PC-3 (cell line): ENCODE data around the gene TMEM232. TPM values are rescaled to one million over a fixed set of nuclear protein-coding genes. Genes with fewer than 3 reads are reported as not detected.

ENCODE experiments used
- ATAC-seq: fragments of 200-7000 bp; cut with Tn5 transposase; 2 replicates; pipeline ENCODE4 v1.9.1; 2020; ENCODE audit warnings: mild to moderate bottlenecking, moderate library complexity
- BruUV-seq: library from RNA; stranded (reverse); fragments of 400-500 nt; replicated peaks from 2 replicates; lab custom pipeline; 2021; lab: Mats Ljungman, UMichigan
- CTCF ChIA-PET: fragments of 300-600 bp; sonication (Branson Sonifier 250); formaldehyde crosslinking; loops from one replicate; lab custom pipeline; 2022; ENCODE audit warnings: antibody characterized with exemption; lab: Charles Lee
- POLR2A ChIA-PET: fragments of 300-600 bp; sonication (Branson Sonifier 250); formaldehyde crosslinking; loops from one replicate; lab custom pipeline; 2022; ENCODE audit warnings: antibody characterized with exemption; ENCODE audit not compliant: unreplicated experiment; lab: Charles Lee
- DNase-seq: peaks from one replicate; pipeline ENCODE4 v3.0.0-alpha.2; 2015
- H2AFZ ChIP-seq: fragments of 300-600 bp; sonication (generic); 2 replicates; pipeline ENCODE4 v1.6.0; 2016; ENCODE audit warnings: antibody characterized with exemption, low read length
- H3F3A ChIP-seq: fragments of 300-600 bp; sonication (generic); one replicate; pipeline ENCODE4 v1.6.0; 2017; ENCODE audit warnings: antibody characterized with exemption, low read length, control low read depth, mild to moderate bottlenecking; ENCODE audit not compliant: unreplicated experiment
- H3K27ac ChIP-seq: fragments of 300-600 bp; sonication (generic); 2 replicates; pipeline ENCODE4 v1.5.1; 2016; ENCODE audit warnings: mild to moderate bottlenecking, low read length
- H3K27me3 ChIP-seq: fragments of 300-600 bp; sonication (generic); 2 replicates; pipeline ENCODE4 v1.6.1; 2016; ENCODE audit warnings: low read length, mixed read lengths
- H3K36me3 ChIP-seq: fragments of 300-600 bp; sonication (generic); 2 replicates; pipeline ENCODE4 v1.6.1; 2016; ENCODE audit warnings: low read depth, mixed run types, low read length, mixed read lengths
- H3K4me1 ChIP-seq: fragments of 300-600 bp; sonication (generic); 2 replicates; pipeline ENCODE4 v1.5.1; 2016; ENCODE audit warnings: low read length; ENCODE audit not compliant: insufficient read depth
- H3K4me2 ChIP-seq: fragments of 300-600 bp; sonication (generic); 2 replicates; pipeline ENCODE4 v1.6.0; 2016; ENCODE audit warnings: low read length
- H3K4me3 ChIP-seq: fragments of 300-600 bp; sonication (generic); 2 replicates; pipeline ENCODE4 v1.5.1; 2016; ENCODE audit warnings: mild to moderate bottlenecking, low read length, mixed read lengths
- H3K79me2 ChIP-seq: fragments of 300-600 bp; sonication (generic); 2 replicates; pipeline ENCODE4 v1.6.1; 2017; ENCODE audit warnings: low read length, mixed read lengths
- H3K9ac ChIP-seq: fragments of 300-600 bp; sonication (generic); 2 replicates; pipeline ENCODE4 v1.6.0; 2016; ENCODE audit warnings: mild to moderate bottlenecking, low read length
- H3K9me2 ChIP-seq: fragments of 300-600 bp; sonication (generic); replicated peaks from 2 replicates; pipeline ENCODE4 v1.6.1; 2016; ENCODE audit warnings: mixed run types, low read length, mixed read lengths
- H3K9me3 ChIP-seq: fragments of 300-600 bp; sonication (generic); 2 replicates; pipeline ENCODE4 v1.6.1; 2016; ENCODE audit warnings: low read length, mixed read lengths
- H4K20me1 ChIP-seq: fragments of 300-600 bp; sonication (generic); 2 replicates; pipeline ENCODE4 v1.6.1; 2016; ENCODE audit warnings: low read length, mixed read lengths
- CTCF ChIP-seq: fragments of 300-600 bp; sonication (generic); conservative IDR thresholded peaks from 2 replicates; pipeline ENCODE4 v1.5.1; 2017; ENCODE audit warnings: antibody characterized with exemption, low read depth, mild to moderate bottlenecking, low read length
- EZH2 ChIP-seq: fragments of 300-600 bp; sonication (generic); IDR thresholded peaks from one replicate; pipeline ENCODE4 v1.6.1; 2017; ENCODE audit warnings: antibody characterized with exemption, mild to moderate bottlenecking, low read length; ENCODE audit not compliant: unreplicated experiment
- EZH2phosphoT487 ChIP-seq: fragments of 300-600 bp; sonication (generic); IDR thresholded peaks from 2 replicates; pipeline ENCODE4 v1.6.1; 2018; ENCODE audit warnings: mild to moderate bottlenecking, antibody characterized with exemption, low read length, borderline replicate concordance
- intact Hi-C: fragments of 100-400 bp; cut with micrococcal nuclease; formaldehyde crosslinking; loops from 2 replicates; pipeline ENCODE4 v1.9.0; 2023
- total RNA-seq: library from RNA; depleted of rRNA; stranded (reverse); fragments of >200 nt; gene quantifications from 2 replicates; pipeline ENCODE4 v1.2.3, GENCODE V29; 2014

Gene TMEM232
- total RNA-seq, 1 experiment from 2014 or later = 1.4 TPM

- H3K4me3 ChIP-seq = no peak overlapping the region
- H3K36me3 ChIP-seq = no peaks in the 10 kb centered on the region
- H4K20me1 ChIP-seq = 0 out of 2 replicates have a peak, but pooled peaks cover 4% of the 10 kb centered on the region
- intact Hi-C loops = no loop called here
- H3K27me3 ChIP-seq = no peaks in the 10 kb centered on the region
- H2AFZ ChIP-seq = no peak overlapping the region
- no peaks in the 10 kb centered on the region for H3K79me2 ChIP-seq
- CTCF ChIA-PET = no interaction called here
- no peak overlapping the region for H3K9ac ChIP-seq
- H3K4me1 ChIP-seq = no peaks in the 10 kb centered on the region
- H3K9me3 ChIP-seq = no peaks in the 10 kb centered on the region
- no peak overlapping the region for H3K27ac ChIP-seq
- H3K9me2 ChIP-seq = no peaks in the 10 kb centered on the region
- ATAC-seq = no peak
- no peaks in the 10 kb centered on the region for H3F3A ChIP-seq
- BruUV-seq = no TSS peak
- POLR2A ChIA-PET = no interaction called here
- no peak overlapping the region for H3K4me2 ChIP-seq
- TF ChIP-seq EZH2phosphoT487 (no peak), EZH2 (no peak)
- DNase-seq = no peak
These were observed 268.2 kb downstream of the TMEM232 start for GRCh38 chr5:110458313-110458712.

- no peak overlapping the region for H2AFZ ChIP-seq
- ATAC-seq (no peak), DNase-seq (no peak)
- H3K27ac ChIP-seq = no peak overlapping the region
- H3K9me2 ChIP-seq = no peaks in the 10 kb centered on the region
- TF ChIP-seq CTCF (no peak), EZH2 (no peak), EZH2phosphoT487 (no peak)
- H3K79me2 ChIP-seq = no peaks in the 10 kb centered on the region
- intact Hi-C loops = loop anchor here (5.0 kb wide), 1 partner anchor 274 kb away; no protein-coding TSS in a partner anchor
- H3F3A ChIP-seq = no peaks in the 10 kb centered on the region
- H3K4me3 ChIP-seq = no peak overlapping the region
- ChIA-PET POLR2A (no interaction called here), CTCF (no interaction called here)
- no TSS peak for BruUV-seq
- H3K9me3 ChIP-seq = no peaks in the 10 kb centered on the region
- H3K27me3 ChIP-seq = 0 out of 2 replicates have a peak, but pooled peaks cover 10% of the 10 kb centered on the region
- no peaks in the 10 kb centered on the region for H3K36me3 ChIP-seq
- no peaks in the 10 kb centered on the region for H3K4me1 ChIP-seq
- H3K9ac ChIP-seq = no peak overlapping the region
- no peak overlapping the region for H3K4me2 ChIP-seq
- no peaks in the 10 kb centered on the region for H4K20me1 ChIP-seq
These were observed 283.6 kb downstream of the TMEM232 start for GRCh38 chr5:110442856-110443255.

GRCh38 chr5:110441035-110441434 is 285.4 kb downstream of the TMEM232 start:
- Histone ChIP-seq H3K4me2 (no peak overlapping the region), H3K4me1 (no peaks in the 10 kb centered on the region), H3K27ac (no peak overlapping the region), H2AFZ (no peak overlapping the region), H3K9me3 (no peaks in the 10 kb centered on the region), H4K20me1 (no peaks in the 10 kb centered on the region), H3F3A (no peaks in the 10 kb centered on the region), H3K9ac (no peak overlapping the region), H3K9me2 (no peaks in the 10 kb centered on the region), H3K79me2 (no peaks in the 10 kb centered on the region), H3K4me3 (no peak overlapping the region), H3K27me3 (0 out of 2 replicates have a peak, but pooled peaks cover 10% of the 10 kb centered on the region), H3K36me3 (no peaks in the 10 kb centered on the region)
- ChIA-PET CTCF (interaction anchor here (0.6 to 0.7 kb wide), 2 partner anchors 15 to 26 kb away, joined by 3 read pairs; no protein-coding TSS in a partner anchor), POLR2A (no interaction called here)
- ATAC-seq (peak; percentile 83), DNase-seq (peak; percentile 67)
- BruUV-seq = no TSS peak
- intact Hi-C loops = loop anchor here (1.0 to 5.0 kb wide), 4 partner anchors 55 to 276 kb away; no protein-coding TSS in a partner anchor
- TF ChIP-seq EZH2 (no peak), CTCF (peak; percentile 74), EZH2phosphoT487 (no peak)
